Stimulated activated CD8-positive, alpha-beta memory T cell treated with anti-CD3 and anti-CD28 coated beads, Interleukin-12 subunit alpha, Interleukin-12 subunit beta, amount 100 ng/mL, for 24 hours (primary cell): ENCODE measurements around the gene TENM4.

Experiments
- DNase-seq: peaks from one replicate; pipeline ENCODE4 v3.0.0-alpha.2; 2020; ENCODE audit errors: extremely low read depth

Gene TENM4

GRCh38 chr11:79174045-79175008, 266.5 kb downstream of the TENM4 start:
- DNase-seq: no peak

GRCh38 chr11:79173615-79174014, 267.2 kb downstream of the TENM4 start:
- no peak for DNase-seq

GRCh38 chr11:79170321-79170720, 270.5 kb downstream of the TENM4 start:
- no peak for DNase-seq

GRCh38 chr11:79168530-79169110, 272.2 kb downstream of the TENM4 start:
- DNase-seq: no peak

- DNase-seq: no peak
Observed at GRCh38 chr11:79167510-79168188, 273.2 kb downstream of the TENM4 start.

GRCh38 chr11:79165908-79166307, 274.9 kb downstream of the TENM4 start:
- DNase-seq: no peak

GRCh38 chr11:79160791-79161403, 279.9 kb downstream of the TENM4 start:
- no peak for DNase-seq

DNA sequence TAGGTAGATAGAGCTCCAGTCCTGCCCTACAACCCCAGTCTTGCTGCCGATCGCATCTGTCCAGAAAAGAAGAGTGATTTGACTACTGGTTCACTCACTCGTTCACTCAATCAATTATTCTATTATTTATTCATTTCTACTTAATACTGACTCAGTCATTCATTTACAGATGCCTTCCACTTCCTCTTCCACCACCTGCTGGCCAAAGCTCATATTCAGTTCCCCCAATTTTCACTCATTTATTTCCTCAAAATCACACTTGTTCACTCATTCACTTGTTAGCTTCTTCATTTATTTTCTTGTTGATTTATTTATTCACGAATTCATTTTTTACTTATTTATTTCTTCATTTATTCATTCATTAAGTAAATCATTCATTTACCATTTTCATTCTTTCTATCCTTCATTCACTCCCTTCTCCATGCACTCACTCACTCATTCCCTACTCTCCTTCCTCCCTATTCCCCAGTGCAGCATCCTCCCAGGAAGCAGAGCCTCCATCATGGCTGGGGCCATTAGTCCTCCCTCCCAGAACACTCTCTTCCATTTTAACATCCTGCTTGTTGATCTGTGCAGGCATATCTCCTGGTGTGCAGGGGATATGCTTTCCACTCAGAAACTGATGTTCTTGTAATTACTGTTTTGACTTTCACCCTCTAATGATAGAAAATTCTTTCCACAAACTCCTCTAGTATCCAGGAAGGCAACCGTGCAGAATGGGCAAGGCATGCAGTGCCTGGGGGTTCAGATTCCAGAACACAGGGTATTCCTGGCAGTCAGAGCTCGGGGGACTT, 281.0 kb downstream of the TENM4 start:
- DNase-seq: no peak

GRCh38 chr11:79157738-79158137, 283.1 kb downstream of the TENM4 start:
- no peak for DNase-seq

- DNase-seq: no peak
Observed at GRCh38 chr11:79156031-79156430, 284.8 kb downstream of the TENM4 start.

DNA sequence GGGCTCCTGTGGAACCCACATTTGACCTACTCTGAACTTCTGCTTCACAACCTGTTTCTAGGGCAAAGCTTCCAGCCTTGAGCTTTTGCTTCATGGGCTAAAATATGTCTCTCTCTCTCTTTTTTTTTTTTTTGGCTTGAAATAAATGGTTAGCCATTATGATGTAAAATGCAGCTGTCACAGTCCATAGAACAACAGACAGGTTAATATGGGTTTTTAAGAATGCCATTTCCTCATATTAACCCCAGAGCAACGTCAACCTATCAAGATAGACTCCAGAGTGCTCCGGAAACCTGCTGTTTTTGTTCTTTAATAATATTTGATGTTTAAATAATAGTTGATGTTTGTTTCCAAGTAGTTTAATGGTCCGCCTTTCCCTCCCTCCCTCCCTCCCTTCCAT, 285.6 kb downstream of the TENM4 start:
- no peak for DNase-seq

DNA sequence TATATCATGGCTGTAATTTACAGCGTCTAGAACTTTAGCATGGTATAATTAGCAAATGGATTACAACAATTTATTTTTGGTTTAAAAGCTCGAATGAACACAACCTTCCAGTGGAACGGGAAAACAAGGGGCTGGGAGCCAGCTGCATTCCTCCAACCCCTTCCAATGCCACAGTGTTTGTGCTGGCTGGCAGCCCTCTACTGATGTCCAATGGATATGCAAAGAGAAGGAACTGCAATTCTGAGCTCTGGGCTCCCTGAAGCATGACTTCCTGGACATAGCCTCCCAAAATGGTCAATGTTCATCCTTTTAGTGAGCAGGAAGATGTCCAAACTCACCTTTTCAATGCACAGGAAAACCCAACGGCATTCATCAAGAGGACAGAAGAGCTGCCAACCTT, 288.3 kb downstream of the TENM4 start:
- DNase-seq: no peak

DNA sequence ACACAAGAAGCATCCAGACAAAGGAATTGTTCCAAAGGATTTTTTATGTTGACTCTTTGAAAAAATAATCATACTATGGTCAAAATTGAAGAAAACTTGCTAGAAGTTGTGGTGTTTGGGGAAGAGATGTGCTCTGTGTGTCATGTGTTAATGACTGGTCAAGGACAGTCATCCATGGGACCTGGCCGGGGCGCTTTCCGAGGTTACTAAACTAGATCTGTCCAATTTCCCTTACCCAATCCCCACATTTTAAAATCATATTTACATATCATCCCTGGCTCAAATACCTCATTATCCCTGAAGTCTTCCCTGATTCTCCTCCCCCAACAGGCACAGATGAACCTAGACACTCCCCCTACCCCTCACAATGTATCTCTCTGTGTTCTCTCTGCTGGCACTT, 289.4 kb downstream of the TENM4 start:
- DNase-seq: no peak

GRCh38 chr11:79150966-79151365, 289.9 kb downstream of the TENM4 start:
- DNase-seq: no peak

DNA sequence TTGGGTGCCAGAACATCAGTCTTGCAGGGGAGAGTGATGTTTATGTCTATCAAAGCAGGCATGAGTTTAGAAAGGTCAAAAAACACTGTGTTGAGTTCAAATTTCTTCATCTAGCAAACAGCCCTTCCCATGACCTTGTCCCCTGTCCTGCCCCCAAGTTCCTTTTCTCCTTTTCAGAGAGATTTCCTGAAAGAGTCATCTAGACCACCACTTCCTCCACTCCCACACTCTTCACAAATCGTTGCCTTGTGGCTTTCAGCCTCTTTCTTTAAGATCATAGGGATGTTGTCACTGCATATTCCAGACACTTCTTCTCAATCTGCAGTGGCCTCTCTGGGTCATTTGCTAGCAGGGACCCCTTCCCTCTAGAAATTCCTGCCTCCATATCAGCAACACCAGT, 290.5 kb downstream of the TENM4 start:
- no peak for DNase-seq

- no peak for DNase-seq
Observed at GRCh38 chr11:79147731-79148130, 293.1 kb downstream of the TENM4 start.

DNA sequence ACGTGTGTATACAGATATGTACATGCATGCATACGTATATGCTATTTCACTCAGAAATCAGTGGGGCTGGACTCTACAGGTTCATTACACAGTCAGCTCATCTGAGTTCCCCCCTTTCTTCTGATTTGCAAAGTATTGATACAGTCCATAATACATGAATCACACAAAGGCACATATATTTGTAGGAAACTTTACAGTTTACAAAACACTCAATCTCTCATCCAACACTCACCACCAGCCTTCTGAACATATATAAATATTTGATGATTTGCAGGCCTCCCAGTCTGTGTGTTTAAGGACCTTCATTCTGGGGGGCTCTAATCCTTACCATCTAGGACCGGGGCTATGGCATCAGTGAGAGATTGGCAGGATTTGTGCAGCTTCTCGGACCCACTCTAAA, 293.8 kb downstream of the TENM4 start:
- no peak for DNase-seq

GRCh38 chr11:79139900-79140299, 300.9 kb downstream of the TENM4 start:
- no peak for DNase-seq

DNA sequence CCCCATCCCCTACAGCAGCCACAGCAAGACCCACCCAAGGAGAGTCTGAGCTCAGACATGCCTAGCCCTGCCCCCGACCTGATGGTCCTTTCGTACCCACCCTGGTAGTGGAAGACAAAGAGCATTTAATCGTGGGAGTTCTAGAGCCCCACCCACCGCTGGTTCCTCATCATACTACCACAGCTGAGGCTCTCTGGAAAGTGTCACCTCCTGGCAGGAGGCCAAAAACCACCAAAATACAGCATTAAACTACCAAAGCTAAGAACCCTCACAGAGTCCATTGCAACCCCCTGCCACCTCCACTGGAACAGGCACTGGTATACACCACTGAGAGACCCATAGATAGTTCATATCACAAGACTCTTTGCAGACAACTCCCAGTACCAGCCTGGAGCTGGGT, 311.1 kb downstream of the TENM4 start:
- DNase-seq: no peak

- no peak for DNase-seq
Observed at GRCh38 chr11:79128291-79128690, 312.5 kb downstream of the TENM4 start.

DNA sequence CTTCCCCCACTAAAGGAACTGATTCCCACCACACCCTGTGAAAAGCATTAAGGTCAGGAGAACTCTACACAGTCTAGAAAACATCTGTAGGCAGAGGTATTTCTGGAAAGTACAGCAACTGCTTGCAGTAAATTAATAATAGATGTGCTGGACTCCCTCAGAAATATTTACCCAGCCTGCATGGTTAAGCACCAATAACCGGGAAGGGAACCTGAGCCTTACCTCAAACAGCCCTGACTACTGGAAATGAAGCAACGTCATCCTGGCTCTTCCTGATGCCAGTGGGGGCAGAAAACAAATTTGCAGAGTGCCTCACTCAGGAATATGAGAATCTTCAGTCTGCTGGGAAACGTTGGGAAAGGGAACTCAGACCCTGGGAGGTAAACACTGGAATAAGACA, 318.1 kb downstream of the TENM4 start:
- DNase-seq: no peak
